GM19468 (cell line): ENCODE measurements around the gene DOCK3.
"Not testable (repeated sequence)": the region's sequence is repeated elsewhere in the genome, so short reads cannot be mapped to it uniquely, and the experiment has no call there.

Experiments used
- ATAC-seq: cut with Tn5 transposase; IDR thresholded peaks from one replicate; pipeline ENCODE4 v1.9.1; 2021; ENCODE audit warnings: mild to moderate bottlenecking, moderate library complexity, moderate number of reproducible peaks; ENCODE audit not compliant: unreplicated experiment; ENCODE audit errors: extremely low read depth

Gene DOCK3

GRCh38 chr3:51052562-51052961 is 377.8 kb downstream of the DOCK3 start:
- ATAC-seq = no peak

- ATAC-seq = no peak
These were observed 382.4 kb downstream of the DOCK3 start for GRCh38 chr3:51057121-51057520.

GRCh38 chr3:51063053-51063452 is 388.3 kb downstream of the DOCK3 start:
- no peak for ATAC-seq

- ATAC-seq = no peak
These were observed 400.6 kb downstream of the DOCK3 start for GRCh38 chr3:51075221-51075775.

DNA sequence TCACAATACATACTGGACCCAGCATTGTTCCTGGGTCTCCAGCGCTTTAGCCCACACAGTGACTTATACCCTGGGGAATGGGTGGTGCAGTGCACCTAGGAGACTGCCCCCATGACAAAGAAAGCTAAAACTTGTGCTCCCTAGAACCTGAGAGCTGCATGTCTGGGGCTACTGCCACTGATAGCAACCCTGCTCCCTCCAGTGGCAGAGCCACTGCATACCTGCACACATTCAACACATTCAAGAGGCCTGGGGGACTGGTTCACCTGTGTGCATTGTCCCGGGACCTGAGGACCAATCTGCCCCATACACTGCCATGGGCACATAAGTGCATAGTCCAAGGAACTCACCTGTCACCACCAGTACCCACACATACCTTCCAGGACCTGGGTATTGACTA is 407.6 kb downstream of the DOCK3 start:
- ATAC-seq = no peak

DNA sequence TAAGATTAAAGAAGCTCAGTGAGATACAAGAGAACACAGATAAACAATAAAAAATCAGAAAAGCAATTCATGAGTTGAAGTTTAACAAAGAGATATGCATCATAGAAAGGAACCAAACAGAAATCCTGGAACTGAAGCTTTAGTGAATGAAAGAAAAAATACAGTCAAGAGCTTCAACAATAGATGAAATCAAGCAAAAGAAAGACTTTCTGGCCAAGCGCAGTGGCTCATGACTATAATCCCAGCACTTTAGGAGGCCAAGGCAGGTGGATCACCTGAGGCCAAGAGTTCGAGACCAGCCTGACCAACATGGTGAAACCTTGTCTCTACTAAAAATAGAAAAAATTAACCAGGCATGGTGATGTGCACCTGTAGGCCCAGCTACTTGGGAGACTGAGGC is 408.8 kb downstream of the DOCK3 start:
- ATAC-seq = no peak

DNA sequence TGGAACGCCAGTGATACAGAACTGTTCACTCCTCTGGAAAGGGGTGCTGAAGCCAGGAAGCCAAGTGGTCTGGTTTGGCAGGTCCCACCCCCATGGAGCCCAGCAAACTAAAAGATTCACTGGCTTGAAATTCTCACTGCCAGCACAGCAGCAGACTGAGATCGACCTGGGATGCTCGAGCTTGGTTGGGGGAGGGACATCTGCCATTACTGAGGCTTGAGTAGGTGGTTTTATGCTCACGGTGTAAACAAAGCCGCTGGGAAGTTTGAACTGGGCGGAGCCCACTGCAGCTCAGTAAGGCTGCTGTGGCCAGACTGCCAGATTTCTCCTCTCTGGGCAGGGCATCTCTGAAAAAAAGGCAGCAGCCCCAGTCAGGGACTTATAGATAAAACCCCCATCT is 417.4 kb downstream of the DOCK3 start:
- ATAC-seq = not testable (repeated sequence)

DNA sequence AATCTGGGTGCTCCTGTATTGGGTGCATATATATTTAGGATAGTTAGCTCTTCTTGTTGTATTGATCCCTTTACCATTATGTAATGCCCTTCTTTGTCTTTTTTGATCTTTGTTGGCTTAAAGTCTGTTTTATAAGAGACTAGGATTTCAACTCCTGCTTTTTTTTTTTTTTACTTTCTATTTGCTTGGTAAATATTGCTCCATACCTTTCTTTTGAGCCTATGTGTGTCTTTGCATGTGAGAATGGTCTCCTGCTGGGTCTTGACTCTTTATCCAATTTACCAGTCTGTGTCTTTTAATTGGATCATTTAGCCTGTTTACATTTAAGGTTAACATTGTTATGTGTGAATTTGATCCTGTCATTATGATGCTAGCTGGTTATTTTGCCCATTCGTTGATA is 420.1 kb downstream of the DOCK3 start:
- not testable (repeated sequence) for ATAC-seq

DNA sequence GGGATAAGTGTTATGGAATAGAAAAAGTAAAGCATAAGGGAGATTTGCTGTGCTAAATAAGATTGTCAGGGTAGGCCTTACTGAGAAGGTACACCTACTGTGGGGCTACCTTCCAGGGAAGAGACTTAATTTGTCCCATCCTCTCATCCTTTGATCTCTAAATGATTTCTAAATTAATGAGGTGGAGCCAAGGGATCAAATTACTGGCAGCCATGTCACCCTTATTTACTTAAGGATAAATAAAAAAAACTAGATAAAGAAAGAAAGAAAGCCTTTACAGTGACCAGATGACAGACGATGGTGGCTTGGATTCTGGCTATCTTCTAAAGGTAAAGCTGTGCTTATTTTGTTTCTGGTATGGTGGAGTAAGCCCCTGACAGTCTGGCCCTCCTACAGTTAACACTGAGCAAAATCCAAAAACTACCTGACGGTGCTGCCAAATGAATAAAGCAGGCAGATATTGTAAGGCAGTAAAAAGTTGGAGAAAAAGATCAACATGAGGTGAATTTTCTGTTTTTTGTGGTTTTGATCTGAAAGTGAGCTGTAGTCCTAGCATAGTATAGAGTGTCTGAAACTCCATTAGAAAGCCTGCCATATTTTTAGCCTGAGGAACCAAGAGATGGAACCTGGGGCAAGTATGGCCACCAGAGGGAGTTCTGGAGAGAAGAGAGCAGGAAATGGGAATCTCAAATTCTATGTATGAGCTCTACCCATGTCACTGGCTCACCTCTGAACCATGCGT is 425.2 kb downstream of the DOCK3 start:
- ATAC-seq = no peak

DNA sequence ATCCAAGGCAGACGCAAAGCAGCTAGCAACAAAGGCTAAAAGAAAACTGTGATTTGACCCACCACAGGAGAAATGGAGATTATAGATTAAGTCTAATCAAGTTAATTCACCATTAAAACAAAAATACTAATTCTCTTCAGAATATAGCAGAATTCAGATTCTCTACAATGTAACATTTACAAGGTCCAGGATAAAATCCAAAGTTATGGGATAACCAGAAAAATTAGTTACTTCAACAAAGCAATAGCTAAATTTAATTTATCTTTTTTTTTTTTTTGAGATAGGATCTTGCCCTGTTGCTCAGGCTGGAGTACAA is 425.8 kb downstream of the DOCK3 start:
- no peak for ATAC-seq

GRCh38 chr3:51102396-51102795 is 427.7 kb downstream of the DOCK3 start:
- no peak for ATAC-seq

GRCh38 chr3:51106242-51106876 is 431.6 kb downstream of the DOCK3 start:
- no peak for ATAC-seq

DNA sequence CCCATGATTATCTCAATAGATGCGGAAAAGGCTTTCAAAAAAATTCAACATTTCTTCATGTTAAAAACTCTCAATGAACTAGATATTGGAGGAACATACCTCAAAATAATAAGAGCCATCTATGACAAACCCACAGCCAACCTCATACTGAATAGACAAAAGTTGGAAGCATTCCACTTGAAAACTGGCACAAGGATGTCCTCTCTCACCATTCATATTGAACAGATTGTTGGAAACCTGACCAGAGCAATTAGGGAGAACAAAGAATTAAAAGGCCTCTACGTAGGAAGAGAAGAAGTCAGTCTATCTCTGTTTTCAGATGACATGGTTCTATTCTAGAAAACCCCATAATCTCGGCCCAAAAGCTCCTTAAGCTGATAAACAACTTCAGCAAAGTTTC is 435.9 kb downstream of the DOCK3 start:
- ATAC-seq = no peak

GRCh38 chr3:51122944-51123343 is 448.2 kb downstream of the DOCK3 start:
- no peak for ATAC-seq

DNA sequence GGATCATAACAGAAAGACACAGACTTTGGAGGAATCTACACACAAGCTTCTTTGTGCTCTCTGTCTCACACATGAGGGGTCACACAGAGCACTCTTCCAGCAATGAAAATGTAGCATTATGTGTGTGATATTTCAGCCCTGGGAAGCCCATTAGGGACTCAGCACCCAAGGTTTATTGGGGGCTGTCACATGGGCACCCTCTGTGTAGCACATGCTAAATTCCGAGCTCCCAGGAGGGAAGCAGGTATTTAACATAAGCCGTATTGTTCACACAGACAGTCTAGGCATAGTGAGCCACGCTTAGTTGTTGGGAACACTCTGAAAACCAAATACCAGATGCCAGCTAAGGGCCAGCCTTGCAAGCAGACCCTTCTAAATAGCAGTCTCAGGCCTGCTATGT is 448.8 kb downstream of the DOCK3 start:
- no peak for ATAC-seq

DNA sequence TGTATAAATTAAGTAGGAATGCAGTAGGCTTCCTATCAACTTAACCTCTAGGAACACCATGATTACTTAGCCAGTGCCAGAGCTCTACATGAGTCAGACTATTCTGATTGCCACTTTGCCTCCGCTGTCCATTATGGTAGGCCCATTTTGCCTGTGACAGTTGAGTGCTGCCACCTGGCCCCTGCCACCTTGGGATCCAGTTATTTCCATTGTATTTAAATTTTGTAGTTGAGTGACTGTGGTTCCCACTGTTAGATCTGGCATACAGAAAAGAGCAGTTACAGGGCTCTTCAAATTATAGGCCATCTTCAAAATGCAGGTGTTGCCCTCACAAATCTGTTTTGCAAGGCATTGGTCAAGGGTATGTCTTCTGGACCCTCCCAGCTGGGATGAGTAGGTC is 456.9 kb downstream of the DOCK3 start:
- ATAC-seq = not testable (repeated sequence)

DNA sequence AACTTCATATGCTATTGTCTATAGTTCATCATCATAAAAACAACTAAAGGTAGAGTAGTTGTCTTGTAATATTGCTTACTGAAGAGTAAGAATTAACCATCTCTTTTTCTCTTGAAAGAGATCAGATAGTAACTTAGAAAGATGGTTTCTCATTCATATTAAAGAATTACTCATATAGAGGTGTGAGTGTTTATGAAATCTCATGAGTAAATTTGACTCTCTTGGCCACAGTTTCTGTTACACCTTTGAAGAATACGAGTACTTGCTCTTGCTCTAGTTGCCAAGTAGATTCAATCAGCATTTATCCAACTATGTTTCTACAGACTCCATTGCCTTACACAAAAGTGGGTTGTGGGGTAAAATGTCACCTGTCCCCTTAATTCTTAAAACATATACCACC is 463.0 kb downstream of the DOCK3 start:
- no peak for ATAC-seq

DNA sequence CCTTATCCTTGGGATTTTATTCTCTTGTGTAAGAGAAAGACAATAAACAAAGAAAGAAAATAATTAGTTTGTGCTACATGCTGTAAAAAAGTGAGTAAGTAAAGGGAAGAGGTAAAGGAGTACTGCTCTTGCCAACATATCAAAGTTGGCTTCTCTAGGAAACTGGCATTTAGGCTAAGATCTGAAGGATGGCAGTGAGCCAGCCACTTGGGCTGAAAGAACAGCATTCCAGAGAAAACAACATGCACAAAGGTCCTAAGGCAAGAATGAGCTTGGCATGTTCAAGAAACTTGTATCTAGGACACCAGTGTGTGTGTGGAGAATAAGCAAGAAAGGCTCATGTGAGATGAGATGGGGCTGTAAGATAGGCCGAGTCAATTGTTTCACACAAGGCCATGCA is 464.9 kb downstream of the DOCK3 start:
- no peak for ATAC-seq

DNA sequence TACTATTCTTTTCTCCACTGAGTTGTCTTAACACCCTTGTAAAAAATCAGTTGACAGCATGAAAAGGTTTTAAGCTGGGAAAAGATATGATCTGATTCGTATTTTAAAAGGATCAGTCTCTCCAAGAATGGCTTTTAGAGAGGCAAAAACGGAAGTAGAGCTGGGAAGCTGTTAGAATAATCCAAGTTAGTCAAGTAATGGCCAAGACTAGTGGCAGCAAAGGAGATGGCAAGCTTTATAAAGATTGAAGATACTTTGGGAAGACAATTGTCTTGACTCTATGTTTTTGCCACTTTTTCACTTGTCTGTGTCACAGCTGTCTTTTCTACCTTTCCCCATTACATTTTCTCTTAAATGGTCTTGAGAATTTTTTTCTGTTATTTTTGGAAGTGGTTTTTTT is 466.8 kb downstream of the DOCK3 start:
- no peak for ATAC-seq

DNA sequence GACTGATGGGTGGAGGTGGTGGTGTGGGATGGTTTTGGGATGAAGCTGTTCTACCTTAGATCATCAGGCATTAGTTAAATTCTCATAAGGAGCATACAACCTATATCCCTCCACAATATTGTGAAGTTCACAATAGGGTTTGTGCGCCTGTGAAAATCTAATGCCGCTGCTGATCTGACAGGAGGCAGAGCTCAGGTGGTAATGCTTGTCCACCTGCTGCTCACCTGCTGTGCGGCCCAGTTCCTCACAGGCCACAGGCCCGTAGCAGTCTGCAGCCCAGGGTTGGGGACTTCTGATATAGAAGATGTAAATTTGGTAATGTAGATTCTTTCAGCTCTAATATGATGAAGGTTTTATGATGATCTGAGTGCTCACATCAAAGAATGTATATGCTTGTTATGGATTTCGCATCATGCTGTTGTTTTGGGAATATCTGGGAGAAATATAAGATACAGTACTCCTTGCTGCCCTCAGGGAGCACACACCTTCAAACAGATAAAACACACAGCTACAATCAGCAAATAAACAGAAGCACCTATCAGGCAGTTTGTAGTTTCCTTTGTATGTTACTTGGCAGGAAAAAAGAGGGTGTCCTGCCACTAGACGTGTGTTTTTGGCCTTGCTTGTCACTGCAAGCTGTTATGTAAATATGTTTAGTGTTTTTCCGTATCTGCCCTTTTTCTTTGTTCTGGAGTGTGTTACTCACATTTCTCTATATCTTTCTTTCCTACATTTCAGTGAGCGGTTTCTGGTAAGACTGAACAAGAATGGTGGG is 471.3 kb downstream of the DOCK3 start:
- no peak for ATAC-seq

- no peak for ATAC-seq
These were observed 472.1 kb downstream of the DOCK3 start for GRCh38 chr3:51146781-51147180.
